Central memory CD4-positive, alpha-beta T cell (primary cell): Measurements from ENCODE around the gene MAS1L.

Source experiments
- DNase-seq: peaks from one replicate; pipeline ENCODE4 v3.0.0; 2022

The MAS1L gene

DNA sequence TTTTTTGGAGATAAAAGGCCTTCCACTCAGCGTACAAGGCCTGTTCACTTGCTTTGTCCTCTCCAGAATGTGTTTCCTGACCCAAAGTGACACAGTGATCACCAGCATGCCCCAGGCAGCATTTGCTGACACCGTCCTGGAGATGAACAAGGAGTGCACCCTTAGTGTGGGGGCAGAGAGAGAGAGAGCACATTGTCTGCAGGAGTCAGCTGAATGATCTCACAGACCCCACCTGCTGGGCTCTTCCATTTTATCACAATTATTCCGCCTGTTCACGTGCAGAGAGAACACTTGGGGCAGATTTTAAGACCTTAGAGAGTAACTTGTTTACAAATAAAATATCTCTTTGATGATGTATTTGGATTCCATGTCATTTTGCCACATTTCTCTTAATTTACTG, 22.4 kb upstream of the MAS1L start:
- DNase-seq, result no peak

DNA sequence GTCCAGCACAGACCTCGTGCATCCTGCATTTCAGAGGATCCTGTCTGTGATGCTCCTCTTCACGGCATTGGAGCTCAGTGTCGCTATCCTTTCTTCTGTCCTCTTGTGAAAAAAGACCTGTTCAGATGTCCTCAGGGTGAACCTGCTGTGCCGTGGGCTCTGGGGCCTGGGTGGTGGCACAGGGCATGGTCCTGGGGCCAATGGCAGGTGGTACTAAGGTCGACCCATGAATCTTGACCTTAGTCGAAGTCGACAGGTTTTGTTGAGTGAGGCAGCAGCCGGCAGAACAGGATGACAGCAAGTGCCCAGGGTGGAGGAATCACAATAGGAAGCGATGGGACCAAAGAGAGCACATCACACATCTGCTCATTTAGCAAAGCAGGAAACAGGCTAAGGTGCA, 22.0 kb upstream of the MAS1L start:
- DNase-seq, result no peak

DNA sequence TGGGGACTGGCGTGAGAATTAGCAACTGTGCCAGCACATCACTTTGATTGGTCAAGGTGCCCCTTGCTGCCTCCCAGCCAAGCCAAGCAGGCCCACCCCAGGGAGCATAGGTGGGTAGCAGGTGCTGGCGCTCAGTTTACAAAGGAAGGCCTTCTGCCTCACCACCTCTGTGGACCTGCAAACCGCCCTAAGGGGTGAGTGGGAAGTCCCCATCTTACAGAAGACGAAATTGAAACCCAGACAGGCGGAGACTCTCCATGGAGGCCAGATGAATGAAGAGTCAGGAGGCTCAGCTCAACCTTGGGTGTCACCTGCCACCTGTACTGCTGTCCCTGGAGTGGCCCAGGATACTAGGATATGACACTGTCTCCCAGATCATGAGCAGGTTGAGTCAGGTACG, 21.5 kb upstream of the MAS1L start:
- DNase-seq, result no peak

DNA sequence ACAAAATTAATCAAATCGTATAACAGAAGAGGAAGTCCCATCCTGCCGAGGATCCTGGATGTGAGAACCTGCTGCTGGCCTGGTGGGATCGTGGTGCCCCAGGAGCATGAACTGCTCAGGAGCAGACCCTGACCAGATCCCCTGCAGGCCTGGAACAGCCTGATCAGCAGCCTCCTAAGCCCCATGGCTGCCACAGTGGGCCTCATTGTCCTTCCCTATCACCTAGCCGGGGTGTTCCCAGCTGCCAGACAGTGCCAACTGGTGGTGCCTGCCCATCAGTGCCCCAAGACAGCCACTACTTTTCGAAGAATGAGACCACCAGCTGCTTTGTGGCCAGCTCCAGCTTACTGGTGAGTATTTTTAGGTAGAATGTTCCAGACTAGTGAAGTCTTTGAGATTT, 19.6 kb upstream of the MAS1L start:
- DNase-seq, result no peak

DNA sequence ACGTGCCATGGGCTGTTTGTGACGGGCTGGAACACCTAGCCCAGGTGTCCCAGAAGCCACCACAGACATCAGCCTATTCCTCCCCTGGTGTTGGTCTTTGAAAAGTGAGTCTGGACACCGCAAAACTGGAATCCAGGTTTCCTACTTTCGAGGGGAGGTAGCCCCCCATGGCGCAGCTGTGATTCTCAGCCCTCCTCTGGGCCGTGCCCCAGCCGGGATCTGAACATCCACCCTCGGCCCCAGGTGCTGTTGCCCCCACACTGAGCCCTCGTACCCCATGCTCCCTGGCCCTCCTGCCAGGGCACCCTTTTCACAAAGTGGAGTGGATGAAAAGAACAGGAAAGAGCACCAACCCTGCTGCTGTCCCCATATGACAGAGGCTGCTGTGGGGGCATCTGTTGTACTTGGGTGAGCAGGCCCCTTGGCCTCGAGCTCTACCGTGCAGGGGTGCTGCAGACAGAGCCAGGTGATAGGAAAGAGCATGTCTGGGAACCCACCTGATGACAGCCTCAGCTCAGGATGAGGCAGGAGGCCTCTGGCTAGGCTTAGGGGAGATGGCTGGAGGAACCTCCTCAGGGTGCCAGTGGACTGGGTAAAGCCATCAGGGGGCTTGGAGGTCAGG, 18.8 kb upstream of the MAS1L start:
- no peak for DNase-seq

DNA sequence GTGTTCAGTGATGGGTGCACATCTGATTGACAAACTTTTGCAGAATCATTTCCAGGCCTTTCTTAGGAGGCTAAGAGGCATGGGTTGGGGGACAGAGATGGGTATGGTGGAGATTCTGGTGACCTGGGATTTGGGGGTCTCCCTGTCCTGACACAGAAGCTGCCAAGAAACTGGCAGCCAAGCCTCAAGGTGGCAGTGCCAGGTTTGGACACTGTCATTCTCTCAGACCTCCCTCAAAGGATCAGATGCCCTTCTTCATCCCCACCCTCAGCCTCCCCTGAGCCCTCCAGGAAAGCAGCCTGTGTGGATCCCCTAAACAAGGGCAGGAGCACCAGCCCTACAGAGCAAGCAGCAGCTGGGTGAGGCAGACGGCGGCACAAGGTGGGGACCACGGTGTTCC, 18.1 kb upstream of the MAS1L start:
- no peak for DNase-seq

DNA sequence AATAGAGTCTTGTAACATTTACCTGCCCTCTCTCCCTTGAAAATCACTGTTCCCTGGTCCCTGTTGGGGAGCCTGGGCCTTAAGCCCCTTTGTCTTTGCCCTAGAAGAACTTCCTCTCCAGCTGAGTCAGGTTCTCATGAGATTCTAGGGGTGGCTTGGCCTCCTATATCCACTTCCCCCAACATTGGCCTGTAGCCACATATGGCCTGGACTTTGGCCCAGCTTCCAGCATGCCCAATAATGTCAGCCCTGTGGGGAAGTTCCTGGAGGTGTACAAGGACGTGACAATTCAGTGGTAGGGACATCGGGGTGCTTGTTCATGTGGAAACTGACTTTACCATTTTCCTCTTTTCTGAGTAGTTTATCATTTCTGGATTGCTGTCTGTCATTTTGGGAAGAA, 17.2 kb upstream of the MAS1L start:
- DNase-seq, result no peak

DNA sequence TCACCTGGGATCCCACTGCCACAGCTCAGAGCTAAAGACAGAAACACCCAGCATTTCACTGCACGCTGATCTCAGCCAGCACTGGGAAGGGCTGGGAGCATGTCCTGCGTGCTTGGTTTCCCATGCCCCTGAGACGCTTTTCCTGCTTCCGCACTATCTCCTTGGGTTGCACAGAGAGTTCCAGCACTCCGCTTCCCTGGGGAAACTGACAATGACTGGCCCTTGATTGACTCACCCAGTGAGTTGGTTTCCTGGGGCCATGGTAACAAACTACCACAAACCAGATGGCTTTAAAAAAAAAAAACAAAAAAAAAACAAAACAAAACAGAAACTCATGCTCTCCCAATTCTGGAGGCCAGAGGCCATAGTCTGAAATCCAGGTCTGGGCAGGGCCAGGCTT, 14.8 kb upstream of the MAS1L start:
- DNase-seq, result no peak

DNA sequence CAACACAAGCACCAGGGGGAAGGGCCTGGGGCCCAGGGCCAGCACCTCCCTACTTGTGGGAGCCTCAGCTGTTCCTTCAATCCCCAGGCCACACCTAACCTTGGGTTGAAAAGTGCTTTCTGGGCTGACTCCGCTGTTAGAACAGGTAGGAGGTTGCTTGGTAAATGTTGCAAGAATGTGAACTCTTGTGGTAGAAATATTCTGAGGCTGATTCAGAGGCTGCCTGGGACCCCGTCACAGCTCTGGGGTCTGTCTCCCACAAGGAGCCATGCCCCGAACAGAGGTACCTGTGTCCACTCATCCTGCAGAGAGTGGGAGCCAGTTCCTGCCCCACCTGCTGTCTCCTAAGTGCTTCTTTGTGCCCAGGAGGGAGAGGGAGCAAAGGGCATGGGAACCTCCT, 14.4 kb upstream of the MAS1L start:
- DNase-seq, result no peak

DNA sequence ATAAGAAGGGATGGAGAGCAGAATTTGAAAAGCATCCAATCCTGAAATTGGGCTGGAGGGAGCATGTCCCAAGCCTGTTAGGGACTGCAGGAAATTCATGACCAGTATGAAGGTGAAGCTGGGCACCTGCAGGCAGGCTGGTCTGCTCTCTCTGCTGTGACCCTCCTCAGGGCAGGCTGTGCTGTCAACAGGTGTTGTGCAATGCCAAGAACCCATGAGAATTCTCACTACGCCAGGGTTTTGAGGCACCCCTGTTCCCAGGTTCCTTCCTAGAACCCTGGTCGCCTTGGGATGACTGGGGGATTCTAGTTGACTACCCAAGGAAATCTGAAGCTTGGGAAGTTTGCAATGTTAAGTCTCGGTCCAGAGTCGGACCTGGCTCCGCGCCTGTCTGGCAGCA, 13.3 kb upstream of the MAS1L start:
- no peak for DNase-seq

DNA sequence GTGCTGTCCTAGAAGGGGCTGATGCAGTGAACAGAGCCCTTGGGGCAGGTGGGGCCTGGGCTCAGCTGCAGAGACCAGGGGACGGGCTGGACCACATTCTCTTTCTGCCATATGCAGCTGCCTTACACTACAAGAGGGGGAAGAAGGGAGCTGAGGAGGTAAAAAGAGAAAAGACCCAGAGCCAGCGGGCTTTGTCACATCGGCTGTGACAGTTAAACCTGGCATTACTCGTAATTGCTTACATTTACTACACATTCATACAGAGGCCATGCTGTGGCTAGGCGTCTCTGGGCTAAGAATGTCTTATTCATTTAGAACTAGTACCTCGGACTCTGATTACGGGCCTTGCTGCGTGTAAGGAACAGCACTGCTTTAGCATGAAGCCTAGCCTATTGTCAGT, 12.8 kb upstream of the MAS1L start:
- DNase-seq, result no peak

DNA sequence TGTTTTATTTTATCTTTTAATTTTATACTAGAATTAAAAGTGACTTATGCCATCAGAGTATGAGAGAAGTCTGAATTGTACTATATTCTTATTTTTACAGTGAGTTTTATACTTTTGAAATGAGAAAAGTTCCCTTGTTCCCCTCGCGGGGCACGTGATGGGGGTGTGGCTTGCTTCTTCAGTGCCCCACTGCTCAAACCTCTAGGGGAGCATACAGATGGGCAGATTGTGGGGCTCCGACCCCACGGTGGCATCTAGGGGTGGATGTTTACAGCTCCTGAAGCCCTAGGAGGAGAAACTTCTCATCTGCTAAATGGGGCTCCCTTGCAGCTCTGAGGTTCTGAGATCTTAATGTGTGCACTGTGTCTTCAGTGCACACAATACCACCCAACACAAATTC, 11.9 kb upstream of the MAS1L start:
- DNase-seq, result no peak

DNA sequence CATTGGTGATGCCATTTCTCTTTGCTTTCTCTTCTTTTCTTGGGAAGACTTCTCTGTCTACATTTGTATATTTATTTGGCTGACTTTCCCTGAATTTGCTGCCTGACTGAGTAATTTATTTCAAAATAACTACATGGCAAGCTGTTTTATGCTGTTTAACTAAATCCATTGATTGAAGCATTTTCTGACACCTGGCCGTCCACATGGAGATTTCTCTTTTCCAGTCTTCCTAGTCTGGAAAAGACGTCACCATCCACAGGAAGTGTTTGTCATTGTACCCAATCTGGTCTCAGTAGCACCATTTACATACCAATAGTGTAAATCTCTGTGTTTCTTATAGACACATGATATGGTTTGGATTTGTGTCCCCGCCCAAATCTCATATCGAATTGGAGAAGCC, 9.2 kb upstream of the MAS1L start:
- no peak for DNase-seq

DNA sequence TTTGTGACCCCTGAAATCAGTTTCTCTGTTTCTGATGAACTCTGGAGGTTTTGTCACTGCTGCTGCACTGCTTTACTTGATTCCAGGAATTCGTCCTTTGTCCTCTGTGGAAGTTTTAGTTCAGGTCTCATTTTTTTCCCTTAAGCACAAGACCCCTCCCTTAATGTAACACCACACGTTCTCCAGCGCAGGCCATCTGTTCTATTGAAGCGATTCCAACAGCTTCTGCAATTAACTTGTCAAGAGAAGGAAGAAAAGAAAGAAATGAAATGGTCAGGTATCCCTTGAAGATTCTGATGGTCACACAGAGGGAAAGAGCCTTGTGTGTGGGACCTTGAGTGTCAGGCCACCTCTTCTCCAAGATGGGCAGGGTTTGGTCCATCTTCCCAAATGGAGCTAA, 7.8 kb upstream of the MAS1L start:
- no peak for DNase-seq

DNA sequence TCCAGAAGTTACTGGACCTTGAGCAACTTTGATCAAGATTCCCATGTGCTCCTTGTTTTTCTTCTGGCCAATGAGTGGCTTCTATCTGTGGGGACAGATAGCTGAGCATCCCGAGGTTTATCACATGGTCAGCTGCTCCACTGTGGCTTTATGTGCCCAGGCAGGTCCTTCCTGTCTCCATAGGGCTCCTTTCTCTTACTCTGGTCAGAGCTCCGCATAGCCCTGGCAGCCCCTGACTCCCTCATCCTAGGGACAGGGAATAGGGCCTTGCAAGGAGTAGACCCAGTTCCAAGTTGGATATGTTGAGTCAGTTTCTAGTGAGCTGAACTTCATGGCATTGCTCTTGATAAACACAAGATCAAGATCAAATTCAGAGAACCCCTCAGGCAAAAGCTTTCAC, 6.4 kb upstream of the MAS1L start:
- no peak for DNase-seq

DNA sequence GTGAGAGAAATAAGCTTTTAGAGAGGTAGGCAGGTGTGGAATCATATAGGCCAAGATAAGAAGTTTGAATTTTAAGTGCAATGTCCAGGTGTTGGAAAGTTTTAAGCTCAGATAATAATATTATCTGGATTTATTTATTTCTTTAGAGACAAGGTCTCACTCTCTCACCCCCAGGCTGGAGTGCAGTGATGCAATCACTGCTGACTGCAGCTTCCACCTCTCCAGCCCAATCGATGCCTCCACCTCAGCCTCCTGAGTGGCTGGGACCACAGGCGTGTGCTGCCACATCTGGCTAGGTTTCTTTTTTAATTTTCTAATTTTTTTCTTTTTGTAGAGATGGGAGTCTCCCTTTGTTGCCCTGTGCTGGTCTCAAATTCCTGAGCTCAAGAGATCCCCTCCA, 5.5 kb upstream of the MAS1L start:
- no peak for DNase-seq

DNA sequence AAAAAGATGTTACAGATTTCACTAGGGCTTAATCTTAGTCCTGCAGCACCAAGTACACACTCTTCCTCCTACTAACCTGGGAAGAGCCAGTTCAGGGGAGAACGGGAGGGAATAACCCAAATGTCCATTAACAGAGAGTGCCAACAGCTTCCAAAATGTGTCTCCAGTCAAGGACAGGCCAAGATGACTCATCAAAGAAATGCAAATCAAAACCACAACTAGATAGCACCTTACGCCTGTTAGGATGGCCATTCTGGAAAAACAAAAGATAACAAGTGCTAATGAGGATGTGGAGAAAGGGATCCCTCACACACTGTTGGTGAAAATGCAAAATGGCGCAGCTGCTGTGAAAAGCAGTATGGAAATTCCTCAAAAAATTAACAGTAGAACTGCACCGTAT, 3.8 kb upstream of the MAS1L start:
- DNase-seq, result no peak

DNA sequence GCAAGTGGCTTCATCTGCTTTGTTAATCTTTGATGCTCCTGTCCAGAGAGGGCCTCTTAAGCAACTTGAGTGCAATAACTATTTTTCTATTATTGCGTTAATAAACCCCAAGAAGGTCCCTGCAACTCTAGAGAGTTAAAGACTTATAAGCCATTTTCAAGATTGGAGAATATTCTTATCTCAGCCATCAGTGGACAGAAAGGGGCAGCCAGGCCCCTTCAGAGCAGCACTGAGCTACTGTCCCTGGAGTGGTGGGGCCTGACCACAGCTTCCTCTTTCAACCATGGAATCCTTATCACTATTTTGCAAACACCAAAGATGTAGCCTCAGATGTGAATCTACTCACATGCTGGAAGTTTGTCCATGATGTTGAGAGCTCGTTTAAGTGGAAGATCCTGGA, 2.8 kb upstream of the MAS1L start:
- no peak for DNase-seq

DNA sequence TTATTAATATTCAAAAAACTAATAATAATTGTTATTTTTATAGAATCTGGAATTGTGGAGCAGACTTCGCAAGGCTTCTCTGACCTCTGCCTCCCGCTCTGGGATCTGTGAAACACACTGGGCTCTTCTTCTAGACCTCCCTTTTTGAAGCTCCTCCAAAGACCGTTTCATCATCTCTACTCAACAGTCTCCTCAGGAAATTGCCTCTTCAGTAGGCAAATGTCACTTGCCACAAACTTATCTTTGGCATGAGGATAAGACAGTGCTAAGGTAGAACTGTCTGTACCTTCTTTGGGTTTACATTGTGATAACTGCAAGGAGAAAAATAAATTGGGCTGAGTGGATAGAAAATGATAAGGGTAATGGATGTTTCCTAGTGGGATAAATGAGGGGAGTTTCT, 2.3 kb upstream of the MAS1L start:
- no peak for DNase-seq

DNA sequence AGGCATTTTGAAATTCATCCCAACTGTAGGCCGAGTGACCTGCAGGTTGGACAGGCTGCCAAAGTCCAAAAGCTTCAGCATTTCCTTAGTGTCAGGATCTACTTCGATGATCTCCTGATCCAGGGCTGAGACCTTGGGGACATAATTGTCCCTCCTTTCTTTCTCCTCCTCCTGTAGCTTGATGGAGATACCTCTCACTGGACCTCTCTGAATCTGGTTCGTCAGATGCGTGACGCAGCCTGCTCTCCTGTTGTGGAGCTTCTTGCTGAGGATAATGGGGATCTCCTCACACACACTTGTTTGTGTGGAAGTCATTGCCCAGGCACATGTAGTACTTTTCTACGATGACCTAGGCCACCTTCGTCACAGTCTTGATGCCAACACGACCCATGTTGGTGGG, 1.5 kb upstream of the MAS1L start:
- DNase-seq, result no peak

DNA sequence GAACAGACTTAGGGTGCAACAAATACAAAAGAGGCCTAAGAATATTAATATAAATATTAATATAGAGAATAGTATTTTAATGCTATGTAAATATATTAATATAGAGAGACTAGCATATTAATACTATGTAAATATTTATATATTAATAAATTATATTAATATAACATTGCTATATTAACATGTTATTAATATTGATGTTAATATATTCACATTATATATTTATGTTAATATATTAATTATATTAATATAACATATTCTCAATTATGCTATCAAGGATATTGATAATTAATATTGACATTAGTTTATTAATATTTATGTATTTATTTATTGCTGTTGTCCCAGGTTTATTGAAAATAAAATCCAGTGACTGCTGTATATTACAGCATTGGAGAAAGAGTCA, 1.1 kb upstream of the MAS1L start:
- no peak for DNase-seq

DNA sequence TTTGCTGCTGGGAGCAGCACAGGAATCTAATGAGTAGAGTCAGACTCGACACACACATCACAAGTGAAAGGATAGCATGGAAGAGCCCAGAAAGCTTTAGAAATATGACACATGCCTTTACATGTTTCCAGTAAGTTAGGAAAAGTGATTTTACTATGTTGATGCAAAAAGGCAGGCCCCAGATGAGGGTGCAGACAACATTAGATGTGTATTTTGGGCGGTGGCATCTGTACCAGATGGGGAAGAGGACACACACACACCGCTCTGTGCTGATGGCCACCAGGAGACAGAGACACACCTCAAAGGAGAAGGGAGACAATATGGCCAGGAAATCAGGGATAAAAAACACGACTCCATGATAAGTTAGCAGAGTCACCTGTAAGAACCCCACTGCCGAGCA, 625 bp downstream of the MAS1L start:
- no peak for DNase-seq

DNA sequence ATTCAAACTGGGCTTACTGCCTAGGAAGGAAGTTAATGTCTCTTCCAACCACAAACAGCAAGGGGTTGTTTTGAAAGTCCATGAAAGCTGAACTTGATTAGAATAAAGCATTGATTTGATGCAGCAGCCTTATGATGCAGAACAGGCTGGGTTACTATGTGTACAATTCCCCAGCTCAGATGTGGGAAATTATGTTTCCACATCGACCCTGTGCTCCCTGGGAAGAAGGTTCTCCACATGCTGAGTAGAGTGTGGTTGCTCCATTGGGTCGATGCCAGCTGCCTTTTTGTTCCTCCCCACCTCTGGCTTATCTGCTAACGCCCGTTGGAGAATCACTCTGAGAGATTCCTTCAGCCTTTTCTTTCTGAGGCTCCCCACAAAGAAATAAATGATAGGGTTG, 1.2 kb downstream of the MAS1L start:
- no peak for DNase-seq

DNA sequence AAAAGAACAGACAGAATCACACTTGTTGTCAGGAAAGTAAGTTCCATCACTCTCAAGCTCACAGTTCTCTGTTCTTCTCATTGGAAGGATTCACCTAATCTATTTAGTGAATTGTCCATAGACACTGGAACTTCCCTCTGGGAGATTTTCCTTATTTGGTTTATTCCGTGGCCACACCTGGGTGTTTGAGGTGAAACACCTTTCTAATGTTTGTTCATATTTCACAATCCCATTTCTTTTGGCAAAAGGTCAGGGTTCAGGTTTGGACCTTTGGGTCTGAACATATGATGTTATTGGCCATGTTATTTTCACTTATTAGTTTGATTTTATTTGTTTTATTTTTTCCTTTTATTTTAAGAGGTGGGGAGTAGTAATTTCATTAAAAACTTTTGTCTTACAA, 4.0 kb downstream of the MAS1L start:
- DNase-seq, result no peak

DNA sequence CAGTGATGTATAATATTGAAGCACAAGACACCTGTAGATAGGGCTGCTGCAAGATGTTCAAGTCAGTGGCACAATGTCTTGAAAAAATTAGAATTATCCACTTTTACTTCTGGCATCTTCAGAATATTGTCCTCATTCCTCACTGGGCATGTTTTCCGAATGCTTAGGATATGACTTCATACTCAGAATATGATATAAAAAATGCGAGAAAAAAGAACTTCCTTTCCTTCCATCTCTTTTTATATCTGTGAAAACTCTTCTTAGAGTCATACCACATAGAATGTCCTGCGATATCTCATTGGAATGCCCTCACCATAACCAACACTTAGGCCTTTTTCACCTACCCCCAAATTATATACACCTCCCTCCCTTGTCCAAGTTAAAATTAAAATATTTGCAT, 4.6 kb downstream of the MAS1L start:
- no peak for DNase-seq

DNA sequence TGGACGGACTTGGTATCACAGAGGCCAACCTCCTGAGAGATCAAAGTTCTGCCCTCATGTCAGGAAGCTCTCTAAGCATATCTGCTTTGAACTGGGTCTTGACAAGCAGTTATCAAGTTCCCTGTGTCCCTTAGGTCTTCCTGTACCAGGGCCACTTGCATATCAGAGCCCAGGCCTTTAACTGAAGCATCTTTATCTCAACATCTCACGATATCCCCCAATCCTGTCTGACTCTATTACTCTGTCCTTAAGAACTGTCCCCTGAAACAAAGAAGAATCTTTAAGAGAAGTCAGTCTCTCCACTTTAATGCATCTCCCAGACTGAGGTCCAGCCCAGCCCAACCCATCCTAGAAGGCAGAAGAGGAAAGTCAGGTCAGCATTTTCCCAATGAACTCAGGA, 8.2 kb downstream of the MAS1L start:
- DNase-seq, result no peak
